IPS-18a (cell line): ENCODE data around the gene PPM1E.
A peak's percentile ranks its signal among the peaks of the same experiment; 100 is the strongest.

Experiments used
- H3K27ac ChIP-seq: one replicate; pipeline ENCODE4 v1.5.1; 2013; ENCODE audit warnings: low read length
- H3K27me3 ChIP-seq: one replicate; pipeline ENCODE4 v1.6.1; 2013; ENCODE audit warnings: mild to moderate bottlenecking, low read length; ENCODE audit not compliant: control insufficient read depth, insufficient read depth
- H3K36me3 ChIP-seq: one replicate; pipeline ENCODE4 v1.6.1; 2013; ENCODE audit warnings: low read depth, low read length; ENCODE audit not compliant: control insufficient read depth
- H3K4me1 ChIP-seq: one replicate; pipeline ENCODE4 v1.6.1; 2013; ENCODE audit warnings: low read depth, low read length; ENCODE audit not compliant: control insufficient read depth
- H3K4me3 ChIP-seq: one replicate; pipeline ENCODE4 v1.5.1; 2013; ENCODE audit warnings: low read length
- H3K9ac ChIP-seq: one replicate; pipeline ENCODE4 v1.6.1; 2013; ENCODE audit warnings: mild to moderate bottlenecking, low read length, moderate library complexity
- H3K9me3 ChIP-seq: one replicate; pipeline ENCODE4 v1.6.1; 2013; ENCODE audit warnings: low read depth, low read length; ENCODE audit not compliant: control insufficient read depth

PPM1E gene

GRCh38 chr17:59001158-59001814 is 245.6 kb downstream of the PPM1E start:
- H3K4me1 ChIP-seq, result no peaks in the 10 kb centered on the region
- no peak overlapping the region for H3K4me3 ChIP-seq
- peaks cover 21% of the 10 kb centered on the region for H3K36me3 ChIP-seq
- no peaks in the 10 kb centered on the region for H3K9me3 ChIP-seq
- H3K27ac ChIP-seq, result no peak overlapping the region
- H3K9ac ChIP-seq, result no peak overlapping the region
- H3K27me3 ChIP-seq, result no peaks in the 10 kb centered on the region

GRCh38 chr17:59002126-59002525 is 246.5 kb downstream of the PPM1E start:
- H3K9me3 ChIP-seq, result no peaks in the 10 kb centered on the region
- no peak overlapping the region for H3K4me3 ChIP-seq
- no peaks in the 10 kb centered on the region for H3K27me3 ChIP-seq
- no peak overlapping the region for H3K9ac ChIP-seq
- H3K36me3 ChIP-seq, result peaks cover 21% of the 10 kb centered on the region
- H3K27ac ChIP-seq, result no peak overlapping the region
- no peaks in the 10 kb centered on the region for H3K4me1 ChIP-seq

- Histone ChIP-seq H3K9me3 (no peaks in the 10 kb centered on the region), H3K9ac (no peak overlapping the region), H3K4me3 (no peak overlapping the region), H3K36me3 (peaks cover 23% of the 10 kb centered on the region), H3K27ac (no peak overlapping the region), H3K27me3 (no peaks in the 10 kb centered on the region), H3K4me1 (no peaks in the 10 kb centered on the region)
Measured at GRCh38 chr17:59002848-59003247, 247.2 kb downstream of the PPM1E start.

GRCh38 chr17:59003860-59004259 is 248.2 kb downstream of the PPM1E start:
- H3K4me3 ChIP-seq, result no peak overlapping the region
- no peaks in the 10 kb centered on the region for H3K9me3 ChIP-seq
- H3K4me1 ChIP-seq, result no peaks in the 10 kb centered on the region
- H3K9ac ChIP-seq, result no peak overlapping the region
- H3K27ac ChIP-seq, result no peak overlapping the region
- peaks cover 25% of the 10 kb centered on the region for H3K36me3 ChIP-seq
- no peaks in the 10 kb centered on the region for H3K27me3 ChIP-seq

- H3K27me3 ChIP-seq, result no peaks in the 10 kb centered on the region
- no peak overlapping the region for H3K27ac ChIP-seq
- H3K9me3 ChIP-seq, result no peaks in the 10 kb centered on the region
- no peak overlapping the region for H3K4me3 ChIP-seq
- peak overlapping the region; percentile 5 for H3K9ac ChIP-seq
- H3K36me3 ChIP-seq, result peaks cover 21% of the 10 kb centered on the region
- no peaks in the 10 kb centered on the region for H3K4me1 ChIP-seq
Measured at GRCh38 chr17:59004338-59005111, 248.9 kb downstream of the PPM1E start.

- Histone ChIP-seq H3K9me3 (no peaks in the 10 kb centered on the region), H3K27me3 (no peaks in the 10 kb centered on the region), H3K36me3 (peaks cover 27% of the 10 kb centered on the region), H3K9ac (no peak overlapping the region), H3K4me3 (no peak overlapping the region), H3K4me1 (no peaks in the 10 kb centered on the region), H3K27ac (no peak overlapping the region)
Measured at GRCh38 chr17:59007995-59008394, 252.3 kb downstream of the PPM1E start.

- Histone ChIP-seq H3K27ac (no peak overlapping the region), H3K9me3 (no peaks in the 10 kb centered on the region), H3K4me3 (no peak overlapping the region), H3K27me3 (no peaks in the 10 kb centered on the region), H3K36me3 (peaks cover 27% of the 10 kb centered on the region), H3K9ac (no peak overlapping the region), H3K4me1 (no peaks in the 10 kb centered on the region)
Measured at GRCh38 chr17:59008737-59009136, 253.1 kb downstream of the PPM1E start.

- Histone ChIP-seq H3K9ac (no peak overlapping the region), H3K27me3 (no peaks in the 10 kb centered on the region), H3K4me3 (no peak overlapping the region), H3K36me3 (peaks cover 27% of the 10 kb centered on the region), H3K27ac (no peak overlapping the region), H3K4me1 (no peaks in the 10 kb centered on the region), H3K9me3 (no peaks in the 10 kb centered on the region)
Measured at GRCh38 chr17:59010026-59010425, 254.4 kb downstream of the PPM1E start.

GRCh38 chr17:59011975-59012374 is 256.3 kb downstream of the PPM1E start:
- no peak overlapping the region for H3K27ac ChIP-seq

GRCh38 chr17:59018019-59018418 is 262.4 kb downstream of the PPM1E start:
- no peak overlapping the region for H3K4me3 ChIP-seq
- no peaks in the 10 kb centered on the region for H3K36me3 ChIP-seq
- no peaks in the 10 kb centered on the region for H3K4me1 ChIP-seq
- no peak overlapping the region for H3K9ac ChIP-seq
- no peak overlapping the region for H3K27ac ChIP-seq
- no peaks in the 10 kb centered on the region for H3K9me3 ChIP-seq
- H3K27me3 ChIP-seq, result no peaks in the 10 kb centered on the region

More at GRCh38 chr17:59011975-59012374, 256.3 kb downstream of the PPM1E start:
- H3K4me1 ChIP-seq, result no peaks in the 10 kb centered on the region
- H3K9me3 ChIP-seq, result no peaks in the 10 kb centered on the region
- no peaks in the 10 kb centered on the region for H3K27me3 ChIP-seq
- H3K9ac ChIP-seq, result no peak overlapping the region
- H3K36me3 ChIP-seq, result peaks cover 27% of the 10 kb centered on the region
- no peak overlapping the region for H3K4me3 ChIP-seq

- no peak overlapping the region for H3K27ac ChIP-seq
- no peak overlapping the region for H3K4me3 ChIP-seq
- H3K27me3 ChIP-seq, result no peaks in the 10 kb centered on the region
- peaks cover 23% of the 10 kb centered on the region for H3K36me3 ChIP-seq
- no peaks in the 10 kb centered on the region for H3K9me3 ChIP-seq
- no peak overlapping the region for H3K9ac ChIP-seq
- no peaks in the 10 kb centered on the region for H3K4me1 ChIP-seq
Measured at GRCh38 chr17:59024916-59025315, 269.3 kb downstream of the PPM1E start.
